IMR-90 (cell line): ENCODE measurements around the gene MAP3K13. TPM values are rescaled to one million over a fixed set of nuclear protein-coding genes. Genes with fewer than 3 reads are reported as not detected.
A peak's percentile ranks its signal among the peaks of the same experiment; 100 is the strongest.

ENCODE experiments used
- ATAC-seq: fragments of 200-7000 bp; cut with Tn5 transposase; 2 replicates; pipeline ENCODE4 v1.9.1; 2020; ENCODE audit warnings: low read depth, mild to moderate bottlenecking, moderate library complexity
- BruUV-seq: library from RNA; stranded (reverse); fragments of 400-500 nt; replicated peaks from 2 replicates; lab custom pipeline; 2021; lab: Mats Ljungman, UMichigan
- CTCF ChIA-PET: fragments of 300-600 bp; formaldehyde crosslinking; extraction: SDS; loops from one replicate; lab custom pipeline; 2021; ENCODE audit warnings: antibody characterized with exemption; lab: Yijun Ruan, JAX
- POLR2A ChIA-PET: fragments of 300-600 bp; sonication (Branson Sonifier 250); formaldehyde crosslinking; loops from one replicate; lab custom pipeline; 2022; ENCODE audit warnings: antibody characterized with exemption; ENCODE audit not compliant: unreplicated experiment; lab: Charles Lee
- DNase-seq: peaks from one replicate; pipeline ENCODE4 v3.0.0; 2013
- H2AFZ ChIP-seq: replicated peaks from 2 replicates; pipeline ENCODE3; 2013; ENCODE audit warnings: low read length, mild to moderate bottlenecking; ENCODE audit not compliant: poor library complexity
- H2AK5ac ChIP-seq: 2 replicates; pipeline ENCODE4 v1.6.1; 2013; ENCODE audit warnings: low read depth, low read length, inconsistent platforms
- H2AK9ac ChIP-seq: replicated peaks from 2 replicates; pipeline ENCODE3; 2013; ENCODE audit warnings: mild to moderate bottlenecking, low read depth, low read length, moderate library complexity; ENCODE audit not compliant: poor library complexity
- H2BK120ac ChIP-seq: 2 replicates; pipeline ENCODE4 v1.6.1; 2013; ENCODE audit warnings: low read depth, low read length, inconsistent platforms
- H2BK15ac ChIP-seq: 3 replicates; pipeline ENCODE4 v1.6.1; 2013; ENCODE audit warnings: low read depth, low read length, inconsistent platforms
- H2BK20ac ChIP-seq: 2 replicates; pipeline ENCODE4 v1.6.1; 2013; ENCODE audit warnings: low read depth, mild to moderate bottlenecking, inconsistent platforms, low read length, moderate library complexity
- H2BK5ac ChIP-seq: 2 replicates; pipeline ENCODE4 v1.6.1; 2013; ENCODE audit warnings: mild to moderate bottlenecking, low read depth, low read length, inconsistent platforms; ENCODE audit not compliant: poor library complexity, severe bottlenecking
- H3K14ac ChIP-seq: replicated peaks from 2 replicates; pipeline ENCODE4 v1.6.1; 2013; ENCODE audit warnings: low read depth, low read length, inconsistent platforms
- H3K18ac ChIP-seq: 2 replicates; pipeline ENCODE4 v1.6.1; 2013; ENCODE audit warnings: low read depth, low read length, control low read depth
- H3K23ac ChIP-seq: 2 replicates; pipeline ENCODE4 v1.6.1; 2013; ENCODE audit warnings: low read depth, low read length, inconsistent platforms
- H3K27ac ChIP-seq: 2 replicates; pipeline ENCODE4 v1.5.1; 2013; ENCODE audit warnings: mild to moderate bottlenecking, control low read depth, low read length; ENCODE audit not compliant: insufficient read depth
- H3K27me3 ChIP-seq: 2 replicates; pipeline ENCODE4 v1.6.1; 2013; ENCODE audit warnings: low read length; ENCODE audit not compliant: control insufficient read depth, insufficient read depth
- H3K36me3 ChIP-seq: 2 replicates; pipeline ENCODE4 v1.6.1; 2013; ENCODE audit warnings: low read length, mixed read lengths; ENCODE audit not compliant: control insufficient read depth, insufficient read depth
- H3K4ac ChIP-seq: 2 replicates; pipeline ENCODE4 v1.6.1; 2013; ENCODE audit warnings: low read depth, low read length, inconsistent platforms
- H3K4me1 ChIP-seq: 2 replicates; pipeline ENCODE4 v1.6.1; 2013; ENCODE audit warnings: low read length, mixed read lengths; ENCODE audit not compliant: control insufficient read depth, insufficient read depth
- H3K4me2 ChIP-seq: 2 replicates; pipeline ENCODE4 v1.6.1; 2013; ENCODE audit warnings: low read depth, mild to moderate bottlenecking, control low read depth, low read length, moderate library complexity
- H3K4me3 ChIP-seq: 2 replicates; pipeline ENCODE4 v1.5.1; 2013; ENCODE audit warnings: low read depth, mild to moderate bottlenecking, control low read depth, low read length, moderate library complexity; ENCODE audit not compliant: insufficient read depth
- H3K56ac ChIP-seq: 2 replicates; pipeline ENCODE4 v1.6.1; 2013; ENCODE audit warnings: low read length, inconsistent platforms; ENCODE audit not compliant: insufficient read depth; ENCODE audit errors: extremely low read depth
- H3K79me1 ChIP-seq, 2 experiments: 2 replicates each; pipeline ENCODE4 v1.6.1; 2013; ENCODE audit warnings: low read length in 2 of 2, inconsistent platforms in 1 of 2, low read depth in 1 of 2
- H3K9ac ChIP-seq: 2 replicates; pipeline ENCODE4 v1.6.1; 2013; ENCODE audit warnings: low read depth, low read length, control low read depth
- H3K9me1 ChIP-seq: 2 replicates; pipeline ENCODE4 v1.6.1; 2013; ENCODE audit warnings: low read length, inconsistent platforms; ENCODE audit not compliant: insufficient read depth
- H3K9me3 ChIP-seq: 2 replicates; pipeline ENCODE4 v1.6.1; 2013; ENCODE audit warnings: low read length; ENCODE audit not compliant: control insufficient read depth, insufficient read depth
- H4K20me1 ChIP-seq: 2 replicates; pipeline ENCODE4 v1.6.1; 2013; ENCODE audit warnings: low read length, inconsistent platforms; ENCODE audit not compliant: insufficient read depth
- H4K5ac ChIP-seq: 2 replicates; pipeline ENCODE4 v1.6.1; 2013; ENCODE audit warnings: mild to moderate bottlenecking, low read depth, low read length, control low read depth
- H4K8ac ChIP-seq, 2 experiments: 2 replicates each; pipeline ENCODE4 v1.6.1; 2013; ENCODE audit warnings: low read depth in 2 of 2, low read length in 2 of 2, control low read depth in 1 of 2, inconsistent platforms in 1 of 2
- H4K91ac ChIP-seq: 2 replicates; pipeline ENCODE4 v1.6.1; 2013; ENCODE audit warnings: low read depth, low read length, inconsistent platforms; ENCODE audit not compliant: insufficient read depth
- CEBPB ChIP-seq: IDR thresholded peaks from 2 replicates; pipeline ENCODE4 v1.6.1; 2012; ENCODE audit warnings: low read depth, low read length, improper control_type of control experiment
- RAD21 ChIP-seq: IDR thresholded peaks from 2 replicates; pipeline ENCODE4 v1.6.1; 2012; ENCODE audit warnings: low read length, improper control_type of control experiment
- WGBS, 2 experiments: methylation state at CpG; one replicate each; pipeline versions ENCODE4 v1.1.5 to v1.1.7; 2013; ENCODE audit warnings: missing lambda C conversion rate in 2 of 2; ENCODE audit not compliant: insufficient read length in 1 of 2; ENCODE audit errors: extremely low coverage in 2 of 2; 5-methylcytosine and 5-hydroxymethylcytosine counted together
- dilution Hi-C: fragments of 300-500 bp; cut with HindIII; formaldehyde crosslinking; loops from one replicate; pipeline ENCODE4 v1.14.3; 2018; ENCODE audit warnings: low sequenced_read_pairs; ENCODE audit not compliant: unreplicated experiment
- in situ Hi-C: fragments of 300-500 bp; cut with MboI; formaldehyde crosslinking; loops from 3 replicates; pipeline ENCODE4 v1.14.3; 2019; ENCODE audit warnings: low sequenced_read_pairs, inconsistent platforms, mixed read lengths
- intact Hi-C: fragments of 100-400 bp; cut with micrococcal nuclease; formaldehyde crosslinking; loops from 2 replicates; pipeline ENCODE4 v1.10.0; 2022
- polyA plus RNA-seq, 3 experiments: library from polyadenylated mRNA; depleted of rRNA; stranded (reverse); fragments of >200 nt; gene quantifications; 2 replicates each; pipeline ENCODE4 v1.2.3, GENCODE V29; 2012; ENCODE audit warnings: low replicate concordance in 1 of 3
- total RNA-seq: library from RNA; depleted of rRNA; stranded (reverse); fragments of >200 nt; gene quantifications from 2 replicates; pipeline ENCODE4 v1.2.3, GENCODE V29; 2012

Gene MAP3K13
- total and polyA plus RNA-seq, 2 of the 4 experiments (the other 2 are of a cell fraction) = 9.9 to 17.6 TPM

DNA sequence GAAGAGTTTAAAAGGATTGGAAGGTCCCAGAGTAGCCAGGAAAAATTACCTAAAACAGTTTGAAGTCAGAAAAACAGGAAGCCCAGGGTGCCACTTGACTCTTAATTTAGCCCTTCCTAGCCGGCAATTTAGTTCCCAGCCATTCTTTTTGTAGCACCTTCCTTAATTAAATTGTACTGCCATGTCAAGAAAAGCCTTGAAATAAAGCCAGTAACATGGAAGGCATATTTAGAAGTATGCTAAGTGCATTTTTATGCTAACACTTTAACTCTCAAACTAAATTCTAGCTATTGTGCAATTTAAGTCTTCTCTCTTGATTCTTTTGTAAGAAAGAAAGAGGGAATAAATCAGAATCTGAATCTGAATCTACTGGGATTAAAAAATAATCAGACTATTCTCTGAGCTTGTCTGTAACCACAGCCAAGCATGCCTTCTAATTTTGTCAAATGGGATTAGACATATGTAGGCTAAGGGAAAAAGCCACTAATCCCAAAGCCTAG lies 43.2 kb downstream of the MAP3K13 start:
- Histone ChIP-seq H3K36me3 (no peaks in the 10 kb centered on the region), H2BK5ac (no peak overlapping the region), H4K5ac (no peak overlapping the region), H2AK5ac (no peak overlapping the region), H3K79me1 (no peaks in the 10 kb centered on the region), H4K8ac (no peak overlapping the region), H3K27me3 (no peaks in the 10 kb centered on the region), H3K56ac (no peak overlapping the region), H2BK20ac (no peak overlapping the region), H2BK120ac (no peak overlapping the region), H4K20me1 (no peaks in the 10 kb centered on the region), H3K23ac (no peak overlapping the region), H2AFZ (no peak overlapping the region), H3K4ac (no peak overlapping the region), H2AK9ac (no peak overlapping the region), H3K9me3 (no peaks in the 10 kb centered on the region), H3K4me3 (no peak overlapping the region), H2BK15ac (no peak overlapping the region), H3K4me1 (peaks cover 1% of the 10 kb centered on the region; the same call in 1 of the 2 replicates), H3K9me1 (no peaks in the 10 kb centered on the region), H4K91ac (no peak overlapping the region), H3K27ac (no peak overlapping the region), H3K9ac (no peak overlapping the region), H3K14ac (no peak overlapping the region), H3K4me2 (no peak overlapping the region), H3K18ac (no peak overlapping the region)
- ChIA-PET POLR2A (no interaction called here), CTCF (no interaction called here)
- 80% methylated on average over 1 of the region's 1 CpG; no CpG with 5 or more reads in 1 of the 2 experiments for WGBS, 2 experiments
- no peak for DNase-seq
- no TSS peak for BruUV-seq
- in situ Hi-C loops (no loop called here), dilution Hi-C loops (no loop called here), intact Hi-C loops (no loop called here)
- no peak for ATAC-seq
- TF ChIP-seq CEBPB (peak; percentile 42; the same call in 1 of the 2 replicates), RAD21 (no peak)
